D721Med (cell line): Measurements from ENCODE around the gene DLEC1.
A peak's percentile ranks its signal among the peaks of the same experiment; 100 is the strongest.

Experiments used
- DNase-seq: peaks from one replicate; pipeline ENCODE4 v3.0.0; 2011; ENCODE audit warnings: low spot score; ENCODE audit not compliant: insufficient read length
- FAIRE-seq: peaks from 2 replicates; lab custom pipeline; 2011; peaks lifted over from hg19 to GRCh38; lab: Jason Lieb, UNC
- TF ChIP-seq, protein P1 (sequence below): IDR thresholded peaks from 2 replicates; pipeline ENCODE4 v1.5.1; 2012; ENCODE audit warnings: mild to moderate bottlenecking, control low read depth; ENCODE audit not compliant: insufficient read depth; ENCODE audit errors: missing control alignments

The DLEC1 gene

DNA sequence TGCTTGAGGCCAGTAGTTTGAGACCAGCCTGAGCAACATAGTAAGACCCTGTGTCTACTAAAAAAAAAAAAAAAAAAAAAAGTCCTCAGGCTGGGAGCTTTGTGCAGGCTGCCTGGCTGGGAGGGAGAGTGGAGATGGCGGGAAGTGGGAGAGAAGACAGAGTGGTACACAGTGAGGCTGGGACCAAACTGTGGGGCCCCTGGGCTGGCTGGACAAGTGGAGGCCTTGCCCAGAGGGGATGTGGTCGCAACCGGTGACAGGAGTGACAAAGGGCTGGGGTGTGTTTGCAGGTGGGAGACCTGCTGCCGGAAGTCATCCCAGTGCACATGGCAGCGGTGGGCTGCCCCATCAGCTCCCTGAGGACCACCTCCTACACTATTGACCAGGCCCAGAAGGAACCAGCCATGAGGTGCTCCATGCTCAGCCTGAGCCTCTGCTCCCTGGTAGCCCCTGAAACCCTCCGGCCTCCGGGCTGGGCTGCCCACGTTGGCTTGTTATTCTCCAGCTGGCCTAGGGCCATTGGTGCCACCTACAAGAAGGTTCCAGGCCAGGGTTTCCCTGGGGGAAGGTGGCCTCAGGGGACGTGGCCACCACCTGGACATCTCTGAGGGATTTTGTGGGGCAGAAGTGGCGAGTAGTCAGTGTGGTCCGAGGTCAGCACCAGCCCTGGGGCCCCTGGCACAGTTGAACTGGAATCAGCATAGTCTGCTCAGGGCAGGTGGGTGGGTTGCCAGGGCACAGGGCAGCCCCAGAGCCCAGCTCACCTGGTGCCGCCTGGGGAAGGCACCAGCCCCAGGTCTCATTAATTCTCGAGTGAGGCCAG lies 75.3 kb downstream of the DLEC1 start:
- TF ChIP-seq, protein P1, sequence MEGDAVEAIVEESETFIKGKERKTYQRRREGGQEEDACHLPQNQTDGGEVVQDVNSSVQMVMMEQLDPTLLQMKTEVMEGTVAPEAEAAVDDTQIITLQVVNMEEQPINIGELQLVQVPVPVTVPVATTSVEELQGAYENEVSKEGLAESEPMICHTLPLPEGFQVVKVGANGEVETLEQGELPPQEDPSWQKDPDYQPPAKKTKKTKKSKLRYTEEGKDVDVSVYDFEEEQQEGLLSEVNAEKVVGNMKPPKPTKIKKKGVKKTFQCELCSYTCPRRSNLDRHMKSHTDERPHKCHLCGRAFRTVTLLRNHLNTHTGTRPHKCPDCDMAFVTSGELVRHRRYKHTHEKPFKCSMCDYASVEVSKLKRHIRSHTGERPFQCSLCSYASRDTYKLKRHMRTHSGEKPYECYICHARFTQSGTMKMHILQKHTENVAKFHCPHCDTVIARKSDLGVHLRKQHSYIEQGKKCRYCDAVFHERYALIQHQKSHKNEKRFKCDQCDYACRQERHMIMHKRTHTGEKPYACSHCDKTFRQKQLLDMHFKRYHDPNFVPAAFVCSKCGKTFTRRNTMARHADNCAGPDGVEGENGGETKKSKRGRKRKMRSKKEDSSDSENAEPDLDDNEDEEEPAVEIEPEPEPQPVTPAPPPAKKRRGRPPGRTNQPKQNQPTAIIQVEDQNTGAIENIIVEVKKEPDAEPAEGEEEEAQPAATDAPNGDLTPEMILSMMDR = no peak
- no peak for FAIRE-seq
- DNase-seq = peak; percentile 2

DNA sequence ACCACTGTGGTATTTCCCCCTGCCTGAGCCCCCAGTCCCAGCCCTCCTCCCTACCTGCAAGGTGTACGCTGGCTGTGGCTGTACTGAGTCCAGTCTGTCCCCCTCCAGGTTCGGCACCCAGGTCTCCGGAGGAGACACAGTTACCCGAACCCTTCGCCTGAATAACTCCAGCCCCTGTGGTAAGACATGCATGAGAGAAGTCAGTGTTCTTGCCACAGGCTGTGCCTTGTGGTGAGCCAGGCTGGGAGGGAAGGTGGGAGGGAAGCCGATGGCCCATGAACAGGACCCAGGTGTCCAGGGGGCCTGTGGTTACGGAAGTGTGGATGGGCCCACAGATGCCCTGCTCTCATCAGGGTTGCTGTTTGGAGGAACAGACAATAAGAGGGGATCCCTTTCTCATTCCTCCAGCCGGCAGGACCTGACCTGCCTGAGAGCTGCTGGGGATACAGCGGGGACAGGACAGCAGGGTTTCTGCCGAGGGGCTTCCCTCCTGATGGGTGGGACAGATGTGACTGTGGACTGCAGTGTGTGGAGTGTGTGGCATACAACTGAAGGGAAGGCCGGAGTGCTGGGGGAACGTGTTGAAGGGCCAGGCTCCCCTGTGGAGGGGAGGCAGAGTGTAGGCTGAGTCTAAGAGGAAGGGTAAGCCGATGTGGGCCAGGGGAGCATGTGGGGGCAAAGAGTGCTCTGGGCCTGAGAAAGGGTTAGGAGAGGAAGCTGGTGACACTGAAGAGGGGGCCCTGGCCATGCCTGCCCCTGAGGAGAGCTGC lies 76.1 kb downstream of the DLEC1 start:
- DNase-seq = peak; percentile 5
- TF ChIP-seq, protein P1 = no peak
- no peak for FAIRE-seq

DNA sequence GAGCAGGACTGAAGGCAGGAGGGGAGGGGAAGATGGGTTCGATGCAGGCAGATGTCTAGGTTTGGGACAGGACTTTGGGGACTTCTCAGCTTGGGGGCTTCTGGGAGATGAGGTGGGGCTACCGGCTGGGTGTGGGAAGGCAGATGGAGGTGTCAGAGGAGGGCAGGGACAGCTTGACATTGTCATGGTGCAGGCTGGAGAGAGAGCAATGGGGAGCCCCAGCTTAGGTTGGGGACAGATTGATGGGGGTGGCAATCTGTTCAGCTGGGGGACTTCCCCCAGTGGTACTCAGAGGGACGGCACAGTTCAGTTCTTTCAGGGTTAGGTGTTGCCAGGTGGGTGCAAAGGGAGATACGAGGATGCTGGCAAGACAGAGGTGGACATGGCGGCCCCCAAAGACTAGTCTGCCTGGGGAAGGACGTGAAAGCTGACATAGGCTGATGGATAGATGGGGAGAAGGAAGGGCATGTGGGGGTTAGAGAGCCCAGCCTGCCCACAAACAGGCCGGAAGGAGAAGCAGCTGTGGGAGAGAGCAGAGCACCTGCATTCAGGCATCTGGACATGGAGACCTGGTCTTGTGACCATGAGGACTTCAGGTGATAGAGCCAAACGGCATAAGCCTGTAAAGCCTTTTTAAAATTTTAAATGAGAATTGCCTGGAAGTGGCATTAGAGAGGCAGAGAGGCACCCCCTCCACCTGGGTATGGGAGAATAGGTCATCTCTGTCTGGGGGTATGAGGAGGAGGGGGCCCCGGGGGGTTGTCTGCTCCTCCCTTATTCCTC lies 76.8 kb downstream of the DLEC1 start:
- TF ChIP-seq, protein P1 = no peak
- peak; percentile 8 for DNase-seq
- no peak for FAIRE-seq

DNA sequence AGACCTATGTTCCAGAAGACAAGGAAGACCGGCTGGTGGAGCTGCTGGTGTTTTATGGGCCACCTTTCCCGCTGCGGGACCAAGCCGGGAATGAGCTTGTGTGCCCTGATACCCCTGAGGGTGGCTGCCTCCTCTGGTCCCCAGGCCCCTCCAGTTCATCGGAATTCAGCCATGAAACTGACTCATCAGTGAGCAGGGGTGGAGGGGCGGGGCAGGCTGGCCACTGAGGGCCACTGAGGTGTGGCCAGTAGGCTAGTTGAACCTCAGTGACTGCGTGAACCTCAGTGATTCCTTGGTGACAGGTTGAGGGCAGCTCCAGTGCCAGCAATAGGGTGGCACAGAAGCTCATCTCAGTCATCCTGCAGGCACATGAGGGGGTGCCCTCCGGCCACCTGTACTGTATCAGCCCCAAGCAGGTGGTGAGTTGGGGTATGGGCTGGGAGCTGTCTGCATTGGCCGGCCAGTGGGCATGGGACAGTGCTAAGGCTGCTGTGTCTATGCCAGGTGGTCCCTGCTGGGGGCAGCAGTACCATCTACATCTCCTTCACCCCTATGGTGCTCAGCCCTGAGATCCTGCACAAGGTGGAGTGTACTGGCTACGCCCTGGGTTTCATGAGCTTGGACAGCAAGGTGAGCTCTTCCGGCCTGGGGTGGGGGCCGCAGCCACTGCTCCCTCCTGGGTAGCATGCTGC lies 77.6 kb downstream of the DLEC1 start:
- FAIRE-seq = no peak
- DNase-seq = peak; percentile 15
- TF ChIP-seq, protein P1 = no peak

DNA sequence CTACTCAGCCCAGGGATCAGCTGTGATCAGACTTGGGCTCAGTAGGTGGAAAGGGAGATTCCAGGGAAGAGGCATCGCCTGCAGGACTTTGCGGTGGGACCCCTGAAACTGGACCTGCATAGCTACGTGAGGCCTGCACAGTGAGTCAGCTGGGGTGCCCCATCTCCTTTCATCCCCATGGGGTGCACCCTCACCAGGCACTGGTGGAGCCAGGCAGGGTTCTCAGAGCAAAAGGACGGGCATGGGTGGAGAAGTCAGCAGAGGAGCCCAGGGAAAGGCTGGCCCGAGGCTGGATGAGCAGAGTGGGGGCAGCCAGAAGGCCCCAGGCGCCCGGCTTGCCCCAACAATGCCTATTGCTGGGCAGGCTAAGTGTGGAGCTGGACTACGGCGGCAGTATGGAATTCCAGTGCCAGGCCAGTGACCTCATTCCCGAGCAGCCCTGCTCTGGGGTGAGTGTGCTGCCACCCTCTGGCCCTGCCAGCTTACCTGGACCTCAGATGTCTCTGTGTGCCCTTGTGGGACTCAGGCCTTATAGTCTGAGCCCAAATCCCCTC lies 78.2 kb downstream of the DLEC1 start:
- no peak for DNase-seq
- TF ChIP-seq, protein P1 = no peak
- no peak for FAIRE-seq

DNA sequence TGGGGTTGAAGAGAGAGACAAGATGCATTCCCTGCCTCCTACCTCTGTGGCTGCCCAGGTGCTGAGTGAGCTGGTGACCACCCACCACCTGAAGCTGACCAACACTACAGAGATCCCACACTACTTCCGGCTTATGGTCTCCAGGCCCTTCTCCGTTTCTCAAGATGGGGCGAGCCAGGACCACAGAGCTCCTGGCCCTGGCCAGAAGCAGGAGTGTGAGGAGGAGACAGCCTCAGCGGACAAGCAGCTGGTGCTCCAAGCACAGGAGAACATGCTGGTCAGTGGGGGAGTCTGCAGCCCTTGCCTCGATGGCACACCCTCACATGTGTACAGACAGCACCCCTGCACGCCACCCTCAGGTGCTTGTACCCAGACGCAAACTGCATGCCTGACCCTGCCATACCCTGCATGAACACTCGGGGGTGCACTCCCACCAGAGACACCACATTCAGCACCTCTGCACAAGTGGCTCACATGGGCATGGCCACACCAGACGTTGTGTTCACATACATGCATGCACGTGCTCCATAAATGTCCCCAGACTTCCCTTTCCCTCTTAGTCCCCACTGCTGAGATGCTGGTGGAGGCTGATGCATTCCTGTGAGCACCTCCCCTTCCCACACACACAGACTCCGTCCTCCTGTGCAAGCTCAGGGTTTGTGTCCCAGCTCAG lies 78.9 kb downstream of the DLEC1 start:
- FAIRE-seq = no peak
- DNase-seq = peak; percentile 51
- TF ChIP-seq, protein P1 = peak; percentile 62
